ENCODE data around the gene HOXD13.
A peak's percentile ranks its signal among the peaks of the same experiment; 100 is the strongest.

HOXD13 gene

DNA sequence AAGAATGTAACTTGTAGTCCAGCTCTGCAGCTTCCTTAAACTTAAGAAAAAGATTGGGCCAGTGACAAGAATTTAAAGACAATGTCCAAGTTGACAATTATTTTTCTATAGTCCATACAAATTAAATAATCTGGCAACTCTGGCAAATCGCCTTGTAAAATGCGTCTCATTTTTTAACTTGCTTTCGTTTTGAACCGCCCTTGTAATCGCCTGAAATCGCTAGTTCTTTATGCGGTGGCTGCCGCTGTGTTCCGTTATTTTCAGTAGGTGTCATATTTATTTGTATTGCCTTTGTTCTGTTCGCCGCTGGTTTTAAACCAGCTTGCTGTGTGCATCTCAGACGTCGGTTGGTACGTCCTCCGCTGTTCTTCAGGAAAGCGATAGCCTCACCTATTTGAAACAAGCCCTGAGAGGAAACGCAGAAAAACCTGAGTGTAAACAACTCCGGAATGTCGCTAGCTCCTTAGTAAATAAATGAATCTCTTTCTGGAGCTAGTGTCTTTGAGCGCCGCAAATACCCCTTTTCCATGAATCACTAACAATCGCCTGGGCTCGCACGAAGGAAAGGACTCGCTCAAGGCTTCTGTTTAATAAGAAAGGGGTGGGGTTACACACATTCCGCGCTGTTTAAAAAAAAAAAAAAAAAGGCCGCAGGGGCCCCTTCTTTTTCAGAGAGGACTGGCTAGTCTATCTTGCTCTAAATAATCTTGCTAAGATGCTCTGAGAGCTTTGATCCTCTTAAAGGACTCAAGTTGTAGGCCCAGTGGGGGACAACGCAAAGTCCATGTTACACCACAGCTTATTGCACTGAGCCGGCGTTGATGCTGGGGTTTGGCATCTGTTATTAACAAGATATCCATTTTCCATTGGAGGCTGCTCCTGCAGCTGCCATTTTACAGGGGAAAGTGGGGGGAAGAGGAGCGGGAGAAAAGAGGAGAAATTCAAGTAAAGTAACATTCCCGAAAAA, 40.0 kb downstream of the HOXD13 start:
- DNase-seq (ENCODE audit: low read depth), result no peak

DNA sequence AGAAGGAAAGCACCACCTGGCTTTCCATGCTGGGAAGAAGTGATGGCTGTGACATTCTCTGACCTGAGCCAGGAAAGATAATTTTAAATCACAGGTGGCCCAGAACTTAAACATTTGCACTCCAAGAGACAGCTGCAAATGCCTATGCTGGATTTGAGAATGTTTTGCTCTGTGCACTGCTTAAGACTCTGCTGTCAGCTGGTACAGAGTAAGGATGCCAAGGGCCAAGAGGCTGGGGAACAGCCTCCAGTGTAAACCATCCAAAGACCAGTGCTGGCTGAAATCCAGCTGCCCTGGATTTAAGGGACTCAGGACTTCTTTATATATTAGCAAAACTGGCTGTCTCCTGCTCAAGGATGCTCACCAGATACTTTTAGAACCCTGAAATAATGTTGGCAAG, 40.9 kb downstream of the HOXD13 start:
- no peak for DNase-seq (ENCODE audit: low read depth)

DNA sequence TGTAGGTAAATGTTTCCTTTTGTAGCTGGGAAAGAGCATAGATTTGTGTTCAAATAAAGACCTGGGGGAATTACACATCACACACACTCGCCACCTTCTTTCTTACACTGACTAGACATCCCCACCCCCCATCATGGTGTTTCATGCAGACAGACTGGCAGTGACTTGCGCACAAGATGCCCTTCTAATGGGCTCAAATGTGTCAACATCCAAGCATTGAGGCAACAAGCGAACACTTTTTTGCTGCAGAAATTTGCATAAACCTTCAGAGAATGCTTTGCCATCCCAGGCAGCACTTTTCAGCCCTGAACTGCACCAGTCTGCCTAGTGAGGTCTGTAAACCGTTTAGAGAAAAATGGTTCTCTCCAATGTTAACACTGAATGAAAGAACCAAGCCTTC, 41.5 kb downstream of the HOXD13 start:
- no peak for DNase-seq (ENCODE audit: low read depth)

DNA sequence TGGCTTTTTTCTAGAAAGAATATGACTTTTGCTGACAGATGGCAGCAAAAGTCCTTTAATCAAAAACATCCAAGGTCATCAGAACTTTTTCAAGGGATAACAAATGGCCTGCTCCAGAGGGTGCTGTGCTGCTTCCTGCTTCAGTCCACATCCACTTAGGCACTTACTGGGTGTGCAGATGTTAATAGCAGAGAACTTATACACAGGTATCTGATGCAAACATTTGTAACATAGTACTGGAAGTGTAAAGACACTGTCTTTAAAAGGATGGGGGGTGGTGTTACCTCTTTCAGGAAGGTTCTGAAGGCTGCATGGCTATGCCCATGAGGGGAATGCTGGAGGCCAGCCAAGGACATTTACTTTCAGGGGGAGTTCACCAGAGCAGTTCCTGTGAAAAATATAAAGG, 42.5 kb downstream of the HOXD13 start:
- DNase-seq (ENCODE audit: low read depth), result no peak

DNA sequence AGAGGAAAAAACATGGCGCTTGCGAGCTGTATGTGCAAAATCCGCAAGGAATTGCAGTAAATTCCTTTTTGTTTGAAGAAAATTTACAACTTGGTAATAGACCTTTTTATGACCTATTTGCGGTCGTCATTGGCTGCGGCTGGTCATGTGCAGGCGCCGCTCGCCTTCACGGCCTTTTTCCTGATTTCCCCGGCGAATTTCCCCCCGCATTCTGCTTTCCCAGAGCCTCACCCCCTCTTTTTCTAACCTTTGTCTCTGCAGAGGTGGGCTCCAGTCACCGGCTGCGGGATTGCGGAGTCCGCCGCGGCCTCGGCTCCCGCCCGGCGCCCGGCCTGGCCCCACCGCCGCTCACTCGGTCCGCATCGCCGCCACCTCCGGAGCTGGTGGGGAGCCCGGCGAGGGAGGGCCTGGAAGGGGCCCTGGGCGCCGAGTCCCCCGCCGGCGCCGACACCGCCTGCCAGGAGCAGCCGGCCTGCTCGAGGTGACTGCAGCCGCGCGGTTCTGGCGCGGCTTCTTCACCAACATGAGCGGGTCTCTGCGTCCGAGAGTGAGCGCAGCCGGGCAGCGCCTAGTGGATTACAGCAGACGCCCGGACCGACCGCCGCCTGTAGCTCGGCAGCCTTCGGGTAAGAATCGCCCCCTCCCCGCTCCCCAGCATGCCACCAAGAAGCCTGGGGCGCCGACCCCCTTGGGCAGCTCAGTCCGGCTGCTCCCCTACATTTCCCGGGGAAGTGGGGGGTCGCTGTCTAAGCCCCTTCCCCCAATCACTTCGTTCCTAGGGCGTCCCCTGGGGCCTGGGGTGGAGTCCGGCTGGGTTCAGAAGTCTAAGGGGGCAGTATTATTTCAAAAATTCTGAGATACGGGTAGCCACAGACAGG, 44.1 kb downstream of the HOXD13 start:
- no peak for DNase-seq (ENCODE audit: low read depth)

DNA sequence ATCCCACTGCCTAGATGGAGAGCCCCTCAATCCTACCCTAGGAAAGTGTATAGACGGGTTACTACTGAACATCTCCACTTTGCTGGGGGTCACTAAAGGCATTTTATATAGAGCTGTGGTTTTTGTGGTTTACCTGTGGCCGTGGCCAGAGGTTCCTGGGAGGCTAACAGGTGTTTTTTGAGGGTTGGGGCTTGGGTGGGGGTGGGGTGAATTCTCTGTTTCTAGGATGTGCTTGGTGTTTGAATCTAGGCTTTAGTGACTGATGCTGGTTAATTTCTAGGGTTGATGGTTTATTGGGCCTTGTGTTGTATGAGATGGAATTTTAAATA, 44.7 kb downstream of the HOXD13 start:
- no peak for DNase-seq (ENCODE audit: low read depth)

DNA sequence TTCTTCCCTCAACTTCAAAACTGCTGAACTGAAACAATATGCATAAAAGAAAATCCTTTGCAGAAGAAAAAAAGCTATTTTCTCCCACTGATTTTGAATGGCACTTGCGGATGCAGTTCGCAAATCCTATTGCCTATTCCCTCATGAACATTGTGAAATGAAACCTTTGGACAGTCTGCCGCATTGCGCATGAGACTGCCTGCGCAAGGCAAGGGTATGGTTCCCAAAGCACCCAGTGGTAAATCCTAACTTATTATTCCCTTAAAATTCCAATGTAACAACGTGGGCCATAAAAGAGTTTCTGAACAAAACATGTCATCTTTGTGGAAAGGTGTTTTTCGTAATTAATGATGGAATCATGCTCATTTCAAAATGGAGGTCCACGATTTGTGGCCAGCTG, 45.4 kb downstream of the HOXD13 start:
- no peak for DNase-seq (ENCODE audit: low read depth)

DNA sequence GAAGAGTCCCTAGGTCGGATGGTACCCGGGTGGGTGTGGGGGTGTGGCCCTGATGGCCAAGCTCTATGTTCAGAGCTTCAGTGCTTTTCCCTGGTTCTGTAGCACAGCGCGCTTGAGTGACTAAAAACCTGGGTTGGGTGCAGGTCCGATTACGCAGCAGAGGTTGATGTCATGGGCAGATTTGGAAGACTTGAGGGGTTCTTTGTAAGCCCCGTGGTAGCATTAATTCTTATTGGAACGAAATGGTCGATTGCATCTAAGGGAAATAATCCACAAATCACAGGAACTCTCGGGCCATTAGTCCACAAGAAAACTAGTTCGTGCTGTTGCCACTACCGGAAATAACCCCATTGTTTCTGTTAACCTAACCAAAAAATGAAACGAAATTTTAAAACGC, 46.0 kb downstream of the HOXD13 start:
- no peak for DNase-seq (ENCODE audit: low read depth)

DNA sequence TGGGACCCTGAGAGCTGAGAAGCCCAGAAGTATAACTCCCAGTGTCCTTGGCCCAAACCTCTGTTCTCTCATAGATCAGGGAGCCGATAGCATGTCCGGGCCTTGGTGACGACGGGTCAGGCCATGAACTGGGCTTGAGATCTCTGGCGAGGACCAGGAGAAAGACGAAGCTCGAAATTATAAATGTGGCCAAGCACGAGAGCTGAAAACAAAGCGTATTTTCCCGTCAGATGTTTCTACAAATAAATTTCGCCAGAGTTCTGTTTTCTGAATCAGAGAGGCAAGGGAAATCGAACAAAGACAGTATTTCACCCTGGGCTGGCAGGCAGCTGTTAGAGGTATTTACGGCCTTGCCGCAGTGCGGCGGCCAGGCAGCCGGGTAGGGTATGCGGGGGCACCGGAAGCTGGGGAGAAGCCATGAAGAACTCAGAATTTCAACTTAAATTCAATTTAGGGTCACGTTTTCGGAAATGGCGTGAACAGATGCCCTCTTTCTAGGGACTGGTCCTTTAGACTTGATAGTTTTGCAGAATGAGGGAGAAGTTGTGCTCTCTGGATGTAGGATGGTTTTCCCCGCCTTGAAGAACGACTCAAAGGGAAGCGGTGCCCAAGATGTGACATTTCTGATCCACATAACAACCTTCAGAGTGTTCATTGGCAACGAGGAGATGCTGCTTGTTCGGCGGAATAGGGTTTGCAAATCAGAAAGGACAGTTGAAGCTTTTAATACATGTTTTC, 46.6 kb downstream of the HOXD13 start:
- no peak for DNase-seq (ENCODE audit: low read depth)

DNA sequence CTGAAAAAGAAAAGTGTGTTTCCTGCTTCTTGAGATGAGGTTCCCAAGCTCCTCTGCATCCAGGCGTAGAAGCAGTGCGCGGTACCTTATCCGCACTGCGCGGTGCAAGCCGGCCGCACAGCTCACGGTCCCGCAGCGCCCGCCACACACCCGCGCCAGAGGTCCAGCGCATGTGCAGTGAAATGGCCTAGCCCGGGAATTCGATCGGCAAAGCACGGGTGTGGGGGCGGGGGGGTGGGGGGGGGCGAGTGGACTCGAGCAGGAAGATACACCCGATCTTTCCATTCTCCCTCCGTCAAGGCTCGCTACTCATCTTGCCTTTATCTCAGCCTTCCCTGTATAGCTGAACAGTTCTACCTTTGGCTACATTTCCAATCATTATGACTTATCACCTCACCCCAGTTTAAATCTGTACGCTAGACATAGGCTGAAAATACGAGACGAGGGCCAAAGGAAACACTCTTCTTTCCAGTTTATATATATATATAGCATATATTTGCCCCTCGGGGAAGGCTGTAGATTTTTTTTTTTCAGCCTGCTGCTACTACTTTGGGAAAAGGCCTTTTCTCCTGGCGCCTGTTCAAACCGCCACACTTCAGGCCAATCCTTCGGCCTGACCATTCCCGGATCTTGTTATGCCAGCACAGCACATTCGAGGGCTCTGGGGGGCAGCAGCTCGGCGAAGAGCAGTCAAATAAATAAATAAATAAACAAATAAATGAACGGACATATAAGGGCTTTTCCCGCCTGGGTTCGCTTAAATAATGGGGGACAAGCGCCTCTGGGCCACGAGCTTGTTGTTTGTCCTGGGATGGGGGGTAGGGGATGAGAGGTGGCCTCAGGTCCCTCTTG, 47.4 kb downstream of the HOXD13 start:
- no peak for DNase-seq (ENCODE audit: low read depth)

DNA sequence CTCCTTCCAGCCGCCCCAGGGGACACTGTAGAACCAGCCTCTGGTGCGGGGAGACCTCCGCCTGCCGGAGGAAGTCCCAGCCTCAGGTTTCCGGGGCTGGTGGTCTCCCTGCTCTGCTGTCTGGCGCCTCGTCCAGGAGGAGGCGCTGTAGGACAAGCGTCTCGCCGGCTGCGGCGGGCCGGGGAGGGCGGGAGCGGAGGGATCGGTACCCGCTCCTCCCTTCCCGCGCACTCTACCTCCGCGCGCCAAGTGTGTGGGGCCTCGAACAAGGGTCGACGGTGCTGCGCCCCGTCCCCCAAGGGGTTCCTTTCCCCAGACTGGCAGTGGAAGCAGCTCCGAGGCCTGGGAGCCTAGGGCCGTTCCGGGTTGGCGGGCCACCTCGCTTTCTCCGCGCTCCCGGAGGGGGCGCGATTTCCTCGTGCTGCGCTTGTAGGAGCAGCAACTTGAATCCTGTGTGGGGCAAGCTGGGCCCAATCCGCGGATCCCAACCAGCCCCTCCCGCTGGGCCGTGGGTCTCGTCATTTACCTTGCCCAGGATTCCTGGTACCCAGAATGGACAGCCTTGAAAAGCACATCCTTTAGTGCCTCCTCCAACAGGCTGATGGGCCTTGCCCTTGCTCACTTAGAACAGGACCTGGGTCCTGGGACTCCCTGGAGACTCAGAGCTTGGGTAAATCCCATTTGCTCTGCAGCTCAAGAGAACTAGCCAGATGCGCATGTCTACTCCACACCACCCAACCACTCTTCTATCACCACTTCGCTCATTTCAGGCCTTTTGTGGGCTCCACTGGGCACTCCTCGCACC, 48.2 kb downstream of the HOXD13 start:
- DNase-seq (ENCODE audit: low read depth), result peak; percentile 59

DNA sequence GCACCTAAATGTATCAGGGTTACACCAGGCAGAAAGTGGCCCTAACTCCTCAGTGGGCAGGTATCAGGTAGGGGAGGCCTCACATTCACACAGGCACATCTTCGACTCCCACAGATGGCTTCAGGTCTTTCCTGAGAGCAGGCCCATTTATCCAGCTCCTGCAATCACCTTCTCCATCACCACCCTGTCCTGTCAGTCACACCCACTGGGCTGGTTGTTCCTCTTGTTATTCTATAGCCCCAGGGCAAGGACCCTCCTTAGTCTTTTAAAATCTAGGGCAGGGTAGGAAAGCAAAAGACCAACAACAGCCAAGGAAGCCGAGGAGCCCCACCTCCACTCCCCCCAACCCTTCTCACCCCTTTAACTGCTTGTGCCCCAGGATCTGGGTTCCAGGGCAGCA, 49.8 kb downstream of the HOXD13 start:
- DNase-seq (ENCODE audit: low read depth), result no peak
